Measurements from ENCODE around the gene SPSB4.
A peak's percentile ranks its signal among the peaks of the same experiment; 100 is the strongest.

Gene SPSB4

GRCh38 chr3:141184430-141184829 lies 133.3 kb downstream of the SPSB4 start:
- CTCF ChIA-PET = no interaction called here

GRCh38 chr3:141191097-141191749 lies 140.1 kb downstream of the SPSB4 start:
- CTCF ChIA-PET = interaction anchor here (0.6 to 3.3 kb wide), 16 partner anchors 8 to 293 kb away, joined by 3 to 38 read pairs (median 5); no protein-coding TSS in a partner anchor
- no peak overlapping the region for H3K27ac ChIP-seq (ENCODE audit: extremely low read depth, low read depth, low read length)
- H3K4me3 ChIP-seq (ENCODE audit: low read depth, low read length) = no peak overlapping the region
- no peaks in the 10 kb centered on the region for H3K9me3 ChIP-seq (ENCODE audit: control insufficient read depth, insufficient read depth, low read depth, low read length)
- no peaks in the 10 kb centered on the region for H3K4me1 ChIP-seq (ENCODE audit: control insufficient read depth, insufficient read depth, low read length)
- TF ChIP-seq ZNF48 (tag by site-specific recombination; IDR thresholded peaks at IDR 0.05) = no peak
- no peak for TF ChIP-seq ZNF280C (tag by site-specific recombination; IDR thresholded peaks at IDR 0.05)
- no peak for TF ChIP-seq ZNF2 (tag by site-specific recombination; IDR thresholded peaks at IDR 0.05)
- TF ChIP-seq ZNF670 (tag by site-specific recombination; IDR thresholded peaks at IDR 0.05; ENCODE audit: low read depth) = no peak
- no peak for TF ChIP-seq ZNF169 (tag by site-specific recombination; IDR thresholded peaks at IDR 0.05)
- no peak for TF ChIP-seq ZNF223 (tag by site-specific recombination; IDR thresholded peaks at IDR 0.05)
- no peak for TF ChIP-seq ZNF423 (tag by site-specific recombination; IDR thresholded peaks at IDR 0.05)
- peak; percentile 96 for TF ChIP-seq ZNF366 (tag by site-specific recombination; conservative IDR thresholded peaks at IDR 0.05)
- no peak for TF ChIP-seq BCL11A (tag by site-specific recombination; IDR thresholded peaks at IDR 0.05; ENCODE audit: low read depth)
- TF ChIP-seq ZFP41 (tag by site-specific recombination; IDR thresholded peaks at IDR 0.05; ENCODE audit: borderline replicate concordance) = no peak
- peak; percentile 96 for TF ChIP-seq ZBTB17 (tag by site-specific recombination; IDR thresholded peaks at IDR 0.05)
- POLR2A ChIA-PET = no interaction called here
- no peaks in the 10 kb centered on the region for H3K36me3 ChIP-seq (ENCODE audit: control insufficient read depth in 2 of 2, insufficient read depth in 1 of 2, low read length in 2 of 2)

More at GRCh38 chr3:141184430-141184829, 133.3 kb downstream of the SPSB4 start:
- no peaks in the 10 kb centered on the region for H3K4me1 ChIP-seq (ENCODE audit: control insufficient read depth, insufficient read depth, low read length)
- no peak for TF ChIP-seq PRDM1 (tag by site-specific recombination; IDR thresholded peaks at IDR 0.05)
- TF ChIP-seq HOXC10 (CRISPR knock-in tag; IDR thresholded peaks at IDR 0.05) = no peak
- TF ChIP-seq ZNF639 (tag by site-specific recombination; IDR thresholded peaks at IDR 0.05) = no peak
- no peak for TF ChIP-seq ZBTB21 (tag by site-specific recombination; IDR thresholded peaks at IDR 0.05)
- no peak for TF ChIP-seq SETDB1 (IDR thresholded peaks at IDR 0.05; ENCODE audit: insufficient read length, low read length)
- no peak for TF ChIP-seq ZNF132 (tag by site-specific recombination; IDR thresholded peaks at IDR 0.05; ENCODE audit: borderline replicate concordance)
- TF ChIP-seq ZNF280D (tag by site-specific recombination; IDR thresholded peaks at IDR 0.05) = no peak
- H3K4me3 ChIP-seq (ENCODE audit: low read depth, low read length) = no peak overlapping the region
- no peaks in the 10 kb centered on the region for H3K36me3 ChIP-seq (ENCODE audit: control insufficient read depth in 2 of 2, insufficient read depth in 1 of 2, low read length in 2 of 2)
- no peaks in the 10 kb centered on the region for H3K9me3 ChIP-seq (ENCODE audit: control insufficient read depth, insufficient read depth, low read depth, low read length)
- POLR2A ChIA-PET = no interaction called here
- no peak overlapping the region for H3K27ac ChIP-seq (ENCODE audit: extremely low read depth, low read depth, low read length)
